ENCODE results near the gene STRN4. TPM values are rescaled to one million over a fixed set of nuclear protein-coding genes. Genes with fewer than 3 reads are reported as not detected.

Gene STRN4
- total RNA-seq, 1 experiment from 2014 or later = 89.5 TPM

GRCh38 chr19:46700704-46701103 lies 45.5 kb downstream of the STRN4 start:
- Histone ChIP-seq H3K36me3 (ENCODE audit: control insufficient read depth, insufficient read depth, low read length) (peaks cover 2% of the 10 kb centered on the region), H3K27me3 (ENCODE audit: control insufficient read depth, insufficient read depth, low read length) (no peaks in the 10 kb centered on the region), H3K4me1 (ENCODE audit: control insufficient read depth, insufficient read depth, low read length) (no peaks in the 10 kb centered on the region), H3K27ac (ENCODE audit: low read length) (no peak overlapping the region), H3K4me3 (ENCODE audit: low read depth in 2 of 2, low read length in 2 of 2) (no peak overlapping the region), H3K9me3 (ENCODE audit: control insufficient read depth, insufficient read depth, low read depth, low read length) (no peaks in the 10 kb centered on the region)
- BruUV-seq (replicated peaks) = no TSS peak
- in situ Hi-C loops (cut with HindIII; ENCODE audit: low pct_unique_long_range_greater_than_20kb, low sequenced_read_pairs) = no loop called here
- ATAC-seq (no peak), DNase-seq (ENCODE audit: low read depth, low spot score) (no peak)
- ChIA-PET POLR2A (no interaction called here), CTCF (no interaction called here)
- TF ChIP-seq SIN3A (IDR thresholded peaks at IDR 0.05; ENCODE audit: borderline replicate concordance, insufficient read depth, low read depth, low read length) (no peak), POLR2AphosphoS5 (IDR thresholded peaks at IDR 0.05; ENCODE audit: low read depth, low read length) (no peak)
- TF ChIP-seq, protein P1, sequence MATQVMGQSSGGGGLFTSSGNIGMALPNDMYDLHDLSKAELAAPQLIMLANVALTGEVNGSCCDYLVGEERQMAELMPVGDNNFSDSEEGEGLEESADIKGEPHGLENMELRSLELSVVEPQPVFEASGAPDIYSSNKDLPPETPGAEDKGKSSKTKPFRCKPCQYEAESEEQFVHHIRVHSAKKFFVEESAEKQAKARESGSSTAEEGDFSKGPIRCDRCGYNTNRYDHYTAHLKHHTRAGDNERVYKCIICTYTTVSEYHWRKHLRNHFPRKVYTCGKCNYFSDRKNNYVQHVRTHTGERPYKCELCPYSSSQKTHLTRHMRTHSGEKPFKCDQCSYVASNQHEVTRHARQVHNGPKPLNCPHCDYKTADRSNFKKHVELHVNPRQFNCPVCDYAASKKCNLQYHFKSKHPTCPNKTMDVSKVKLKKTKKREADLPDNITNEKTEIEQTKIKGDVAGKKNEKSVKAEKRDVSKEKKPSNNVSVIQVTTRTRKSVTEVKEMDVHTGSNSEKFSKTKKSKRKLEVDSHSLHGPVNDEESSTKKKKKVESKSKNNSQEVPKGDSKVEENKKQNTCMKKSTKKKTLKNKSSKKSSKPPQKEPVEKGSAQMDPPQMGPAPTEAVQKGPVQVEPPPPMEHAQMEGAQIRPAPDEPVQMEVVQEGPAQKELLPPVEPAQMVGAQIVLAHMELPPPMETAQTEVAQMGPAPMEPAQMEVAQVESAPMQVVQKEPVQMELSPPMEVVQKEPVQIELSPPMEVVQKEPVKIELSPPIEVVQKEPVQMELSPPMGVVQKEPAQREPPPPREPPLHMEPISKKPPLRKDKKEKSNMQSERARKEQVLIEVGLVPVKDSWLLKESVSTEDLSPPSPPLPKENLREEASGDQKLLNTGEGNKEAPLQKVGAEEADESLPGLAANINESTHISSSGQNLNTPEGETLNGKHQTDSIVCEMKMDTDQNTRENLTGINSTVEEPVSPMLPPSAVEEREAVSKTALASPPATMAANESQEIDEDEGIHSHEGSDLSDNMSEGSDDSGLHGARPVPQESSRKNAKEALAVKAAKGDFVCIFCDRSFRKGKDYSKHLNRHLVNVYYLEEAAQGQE (IDR thresholded peaks at IDR 0.05; ENCODE audit: insufficient read depth in 1 of 2, low read depth in 2 of 2, low read length in 1 of 2) = no peak
- intact Hi-C loops (cut with micrococcal nuclease; ENCODE audit: unreplicated experiment) = no loop called here

- Histone ChIP-seq H3K9me3 (ENCODE audit: control insufficient read depth, insufficient read depth, low read depth, low read length) (no peaks in the 10 kb centered on the region), H3K36me3 (ENCODE audit: control insufficient read depth, insufficient read depth, low read length) (peaks cover 4% of the 10 kb centered on the region), H3K4me3 (ENCODE audit: low read depth in 2 of 2, low read length in 2 of 2) (no peak overlapping the region), H3K27ac (ENCODE audit: low read length) (no peak overlapping the region), H3K27me3 (ENCODE audit: control insufficient read depth, insufficient read depth, low read length) (no peaks in the 10 kb centered on the region), H3K4me1 (ENCODE audit: control insufficient read depth, insufficient read depth, low read length) (no peaks in the 10 kb centered on the region)
- ATAC-seq (no peak), DNase-seq (ENCODE audit: low read depth, low spot score) (no peak)
- POLR2A ChIA-PET = no interaction called here
- no peak for TF ChIP-seq SIN3A (IDR thresholded peaks at IDR 0.05; ENCODE audit: borderline replicate concordance, insufficient read depth, low read depth, low read length)
- no peak for TF ChIP-seq CTCF (IDR thresholded peaks at IDR 0.05)
- TF ChIP-seq POLR2AphosphoS5 (IDR thresholded peaks at IDR 0.05; ENCODE audit: low read depth, low read length) = no peak
- intact Hi-C loops (cut with micrococcal nuclease; ENCODE audit: unreplicated experiment) = no loop called here
- CTCF ChIA-PET = no interaction called here
- no TSS peak for BruUV-seq (replicated peaks)
- in situ Hi-C loops (cut with HindIII; ENCODE audit: low pct_unique_long_range_greater_than_20kb, low sequenced_read_pairs) = no loop called here
Measured at GRCh38 chr19:46698395-46699321, 47.6 kb downstream of the STRN4 start.

Data from Panc1 (cell line).